ENCODE results near the gene PUSL1.

DNA sequence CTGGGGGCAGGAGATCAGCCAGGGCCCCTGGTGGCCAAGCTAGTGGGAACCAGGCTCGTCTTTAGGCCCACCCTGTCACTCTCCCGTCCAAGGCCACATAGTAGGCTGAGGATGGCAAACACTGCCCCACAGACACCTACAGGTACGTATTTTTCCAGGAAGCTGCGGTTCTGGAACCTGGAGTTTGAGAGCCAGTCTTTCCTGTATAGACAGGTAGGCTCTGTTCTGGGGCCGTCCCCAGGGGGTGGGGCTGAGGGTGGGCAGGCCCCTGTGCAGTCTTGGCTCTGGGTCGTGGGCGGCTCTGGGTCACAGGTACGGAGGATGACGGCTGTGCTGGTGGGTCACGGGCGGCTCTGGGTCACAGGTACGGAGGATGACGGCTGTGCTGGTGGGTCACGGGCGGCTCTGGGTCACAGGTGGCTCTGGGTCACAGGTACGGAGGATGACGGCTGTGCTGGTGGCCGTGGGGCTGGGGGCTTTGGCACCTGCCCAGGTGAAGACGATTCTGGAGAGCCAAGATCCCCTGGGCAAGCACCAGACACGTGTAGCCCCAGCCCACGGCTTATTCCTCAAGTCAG lies 2.2 kb downstream of the PUSL1 start:
- TF ChIP-seq, protein P1, sequence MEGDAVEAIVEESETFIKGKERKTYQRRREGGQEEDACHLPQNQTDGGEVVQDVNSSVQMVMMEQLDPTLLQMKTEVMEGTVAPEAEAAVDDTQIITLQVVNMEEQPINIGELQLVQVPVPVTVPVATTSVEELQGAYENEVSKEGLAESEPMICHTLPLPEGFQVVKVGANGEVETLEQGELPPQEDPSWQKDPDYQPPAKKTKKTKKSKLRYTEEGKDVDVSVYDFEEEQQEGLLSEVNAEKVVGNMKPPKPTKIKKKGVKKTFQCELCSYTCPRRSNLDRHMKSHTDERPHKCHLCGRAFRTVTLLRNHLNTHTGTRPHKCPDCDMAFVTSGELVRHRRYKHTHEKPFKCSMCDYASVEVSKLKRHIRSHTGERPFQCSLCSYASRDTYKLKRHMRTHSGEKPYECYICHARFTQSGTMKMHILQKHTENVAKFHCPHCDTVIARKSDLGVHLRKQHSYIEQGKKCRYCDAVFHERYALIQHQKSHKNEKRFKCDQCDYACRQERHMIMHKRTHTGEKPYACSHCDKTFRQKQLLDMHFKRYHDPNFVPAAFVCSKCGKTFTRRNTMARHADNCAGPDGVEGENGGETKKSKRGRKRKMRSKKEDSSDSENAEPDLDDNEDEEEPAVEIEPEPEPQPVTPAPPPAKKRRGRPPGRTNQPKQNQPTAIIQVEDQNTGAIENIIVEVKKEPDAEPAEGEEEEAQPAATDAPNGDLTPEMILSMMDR (conservative IDR thresholded peaks at IDR 0.05; ENCODE audit: low read depth, low read length): no peak
- TF ChIP-seq EZH2 (IDR thresholded peaks at IDR 0.05; ENCODE audit: low read length, unreplicated experiment) (no peak), EZH2phosphoT487 (IDR thresholded peaks at IDR 0.05; ENCODE audit: borderline replicate concordance, low read length) (no peak)

Data from PC-3 (cell line).